ENCODE results near the gene SRRT.

GRCh38 chr7:100855515-100855914, 19.4 kb upstream of the SRRT start:
- TF ChIP-seq CTCF (IDR thresholded peaks at IDR 0.05; ENCODE audit: low read depth, low read length, missing input control) (no peak), RXRA (IDR thresholded peaks at IDR 0.05) (no peak), ATF3 (IDR thresholded peaks at IDR 0.05) (no peak), YY1 (IDR thresholded peaks at IDR 0.05) (no peak), SP1 (IDR thresholded peaks at IDR 0.05) (no peak), RAD21 (IDR thresholded peaks at IDR 0.05) (no peak), GABPA (IDR thresholded peaks at IDR 0.05 in 1 of 2, conservative IDR thresholded peaks at IDR 0.05 in 1 of 2) (no peak), MAX (IDR thresholded peaks at IDR 0.05) (no peak), REST (IDR thresholded peaks at IDR 0.05) (no peak), TAF1 (conservative IDR thresholded peaks at IDR 0.05) (no peak), JUND (IDR thresholded peaks at IDR 0.05) (no peak)

Data from liver (tissue), 3 donors.